ENCODE results near the gene FLAD1.

Gene FLAD1

GRCh38 chr1:155014709-155015508, 31.8 kb downstream of the FLAD1 start:
- no peak for DNase-seq (ENCODE audit: low read depth, low spot score)

GRCh38 chr1:155015527-155016230, 32.5 kb downstream of the FLAD1 start:
- DNase-seq (ENCODE audit: low read depth, low spot score) = no peak

- DNase-seq (ENCODE audit: low read depth, low spot score) = no peak
Observed at GRCh38 chr1:155016231-155016831, 33.2 kb downstream of the FLAD1 start.

GRCh38 chr1:155017041-155017945, 34.1 kb downstream of the FLAD1 start:
- DNase-seq (ENCODE audit: low read depth, low spot score) = no peak

- DNase-seq (ENCODE audit: low read depth, low spot score) = no peak
Observed at GRCh38 chr1:155017946-155018316, 34.8 kb downstream of the FLAD1 start.

DNA sequence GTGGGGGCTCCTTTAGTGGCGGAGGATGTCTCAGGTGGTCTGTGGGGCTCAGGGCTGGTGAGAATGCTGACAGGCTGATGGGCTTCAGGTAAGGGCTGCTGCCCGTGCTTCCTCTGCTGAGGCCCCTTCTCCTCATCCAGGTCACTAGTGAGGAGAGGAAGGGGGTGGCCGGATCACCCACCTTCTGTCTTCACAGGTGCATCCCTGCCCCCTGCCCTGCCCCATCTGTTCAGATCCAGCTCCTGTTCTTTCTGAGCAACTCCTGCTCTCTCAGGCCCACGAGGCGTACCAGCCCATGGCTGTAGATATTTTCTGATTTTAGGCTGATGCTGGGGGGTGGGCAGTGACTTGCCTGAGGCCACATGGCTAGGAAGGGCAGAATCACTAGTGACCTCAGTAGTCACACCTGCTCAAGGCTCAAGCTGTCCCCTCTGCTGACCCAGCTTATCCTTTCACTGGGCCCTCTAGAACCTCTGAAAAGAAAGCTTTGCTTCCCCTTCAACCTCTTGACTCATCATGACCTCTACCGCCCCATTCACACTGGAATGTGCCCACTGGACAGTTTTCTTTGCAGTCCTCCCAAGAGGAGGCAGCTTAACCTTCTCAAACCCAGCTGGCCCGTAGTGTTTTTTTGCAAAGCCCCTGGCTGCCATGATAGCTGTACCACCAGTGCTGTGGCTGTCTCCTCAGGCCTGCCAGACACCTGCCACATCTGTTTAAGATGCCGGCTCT, 35.6 kb downstream of the FLAD1 start:
- no peak for DNase-seq (ENCODE audit: low read depth, low spot score)

GRCh38 chr1:155019377-155020245, 36.5 kb downstream of the FLAD1 start:
- no peak for DNase-seq (ENCODE audit: low read depth, low spot score)

- DNase-seq (ENCODE audit: low read depth, low spot score) = no peak
Observed at GRCh38 chr1:155022136-155022926, 39.2 kb downstream of the FLAD1 start.

GRCh38 chr1:155022927-155023236, 39.7 kb downstream of the FLAD1 start:
- DNase-seq (ENCODE audit: low read depth, low spot score) = no peak

DNA sequence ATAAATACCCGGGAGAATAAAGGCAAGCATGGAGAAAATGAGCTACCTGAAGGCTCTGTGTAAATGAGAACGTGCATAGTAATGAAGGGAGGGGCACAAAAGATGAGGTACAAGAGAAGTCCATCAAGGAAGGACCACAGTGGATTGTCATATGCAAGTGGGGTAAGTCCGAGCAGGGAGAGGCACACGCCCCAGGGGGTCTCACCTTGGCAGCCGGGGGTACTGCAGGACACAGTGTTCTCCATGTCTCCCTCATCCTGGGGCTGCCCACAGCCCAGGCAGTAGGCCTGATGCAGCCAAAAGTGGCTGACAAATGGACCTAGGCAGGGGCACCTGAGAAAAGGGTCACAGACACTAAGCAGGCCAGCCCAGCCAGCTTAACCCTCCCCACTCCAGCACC, 40.5 kb downstream of the FLAD1 start:
- no peak for DNase-seq (ENCODE audit: low read depth, low spot score)

DNA sequence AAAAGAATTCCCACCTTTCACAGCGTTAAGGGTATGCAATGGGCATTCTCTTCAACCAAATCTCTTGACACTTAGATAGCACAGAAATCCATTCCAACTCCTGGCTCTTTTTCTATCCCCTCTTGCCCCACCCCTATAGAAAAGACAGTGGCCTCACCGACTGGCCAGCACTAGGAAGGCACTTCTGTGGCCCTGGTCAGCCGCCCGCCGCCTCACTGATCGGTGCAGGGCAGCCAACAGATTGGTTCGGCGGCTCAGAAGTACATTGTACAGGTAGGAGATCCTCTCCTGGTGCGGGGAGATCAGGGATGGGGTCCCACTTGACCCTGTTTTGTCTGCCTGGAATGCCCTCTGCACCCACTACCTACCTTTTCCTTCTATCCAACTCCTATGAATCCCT, 41.2 kb downstream of the FLAD1 start:
- no peak for DNase-seq (ENCODE audit: low read depth, low spot score)

GRCh38 chr1:155026154-155026553, 43.0 kb downstream of the FLAD1 start:
- DNase-seq (ENCODE audit: low read depth, low spot score) = no peak

GRCh38 chr1:155026588-155026987, 43.4 kb downstream of the FLAD1 start:
- no peak for DNase-seq (ENCODE audit: low read depth, low spot score)

- no peak for DNase-seq (ENCODE audit: low read depth, low spot score)
Observed at GRCh38 chr1:155029513-155030242, 46.5 kb downstream of the FLAD1 start.

GRCh38 chr1:155030243-155030795, 47.2 kb downstream of the FLAD1 start:
- DNase-seq (ENCODE audit: low read depth, low spot score) = no peak

- no peak for DNase-seq (ENCODE audit: low read depth, low spot score)
Observed at GRCh38 chr1:155030899-155031298, 47.8 kb downstream of the FLAD1 start.

GRCh38 chr1:155032886-155033285, 49.7 kb downstream of the FLAD1 start:
- DNase-seq (ENCODE audit: low read depth, low spot score) = no peak

GRCh38 chr1:155033524-155033923, 50.4 kb downstream of the FLAD1 start, which contains the start of the genes DCST1 and DCST2:
Gene DCST1 (plus strand): TSS chr1:155033824. CDS start chr1:155034037, 213 bp downstream.
Gene DCST2 (minus strand): TSS chr1:155033781. CDS start chr1:155033701, 80 bp downstream.
- DNase-seq (ENCODE audit: low read depth, low spot score) = no peak

Data from iPS DF 19.7 (cell line).